GM21528 (cell line): ENCODE results near the gene ADPGK.
"Not testable (repeated sequence)": the region's sequence is repeated elsewhere in the genome, so short reads cannot be mapped to it uniquely, and the experiment has no call there.

Experiments
- ATAC-seq: cut with Tn5 transposase; IDR thresholded peaks from one replicate; pipeline ENCODE4 v1.9.1; 2021; ENCODE audit warnings: mild to moderate bottlenecking, moderate library complexity; ENCODE audit not compliant: unreplicated experiment, low FRiP score

The ADPGK gene

DNA sequence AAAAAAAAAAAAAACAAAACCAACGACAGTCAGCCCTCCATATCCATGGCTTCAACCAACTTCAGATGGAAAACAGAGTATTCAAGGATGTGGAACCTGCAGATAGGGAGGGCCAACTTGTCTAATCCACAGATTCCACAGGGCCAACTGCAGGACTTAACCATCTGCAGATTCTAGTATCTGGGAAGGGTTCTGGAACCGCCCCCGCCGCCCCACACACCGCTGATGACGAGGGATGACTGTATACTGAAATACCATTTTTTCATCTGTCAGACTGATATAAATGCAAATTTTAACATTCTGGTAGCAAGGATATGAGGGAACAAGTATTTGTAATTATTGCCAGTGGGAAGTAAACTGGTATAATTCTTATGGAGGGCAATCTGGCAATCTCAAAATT, 29.5 kb downstream of the ADPGK start:
- ATAC-seq = no peak

DNA sequence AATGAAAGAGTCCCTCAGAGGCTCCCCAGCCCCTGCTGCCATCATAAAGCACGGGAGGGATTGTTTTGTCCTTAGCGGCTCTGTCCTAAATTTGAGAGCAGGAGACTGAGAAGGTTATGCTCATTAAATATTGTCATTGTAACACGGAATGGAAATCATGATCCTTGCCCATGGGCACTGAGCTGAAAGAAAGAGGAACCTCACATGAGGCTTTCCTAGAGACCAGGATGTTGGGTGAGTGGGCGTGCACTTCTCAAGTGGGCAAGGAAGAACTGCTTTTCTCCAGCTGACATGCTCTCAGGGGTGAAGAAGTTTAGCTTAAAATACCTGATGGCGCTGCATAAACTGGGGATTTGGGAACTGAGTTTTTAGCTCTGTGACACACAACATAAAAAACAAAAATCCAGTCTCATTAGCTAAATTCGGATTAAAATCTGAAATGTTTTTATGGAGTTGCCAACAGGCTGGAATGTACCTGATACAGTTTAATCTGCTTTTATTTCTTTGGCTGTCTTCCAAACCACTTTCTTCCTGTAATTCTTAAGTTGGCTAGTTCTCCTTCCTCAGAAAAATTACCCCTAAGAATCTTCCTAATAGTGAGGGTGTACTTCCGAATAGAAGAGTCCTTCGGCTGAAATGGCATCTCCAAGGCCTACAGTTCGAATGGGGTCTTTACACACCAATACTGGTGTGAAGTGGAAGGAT, 31.7 kb downstream of the ADPGK start:
- ATAC-seq = no peak

GRCh38 chr15:72749700-72750099, 33.9 kb downstream of the ADPGK start:
- no peak for ATAC-seq

DNA sequence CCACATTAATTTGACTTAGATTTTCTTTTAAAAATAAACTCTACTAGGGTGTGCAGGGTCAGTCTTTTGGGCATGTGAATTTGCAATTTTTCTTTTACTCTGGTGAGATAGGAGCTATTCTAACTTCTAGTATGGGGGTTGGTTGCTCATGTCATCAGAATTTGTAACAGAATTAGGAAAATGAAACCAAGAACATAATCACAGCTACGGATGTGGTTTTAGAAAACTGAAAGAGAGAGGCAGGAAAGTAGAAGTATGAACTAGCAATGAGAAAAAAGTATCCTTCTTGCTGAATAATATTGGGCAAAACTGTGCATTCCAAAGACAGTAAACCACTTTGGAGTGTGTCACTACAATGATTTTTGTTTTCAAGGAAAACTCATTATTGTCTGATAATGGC, 43.3 kb downstream of the ADPGK start:
- ATAC-seq = peak; percentile 85

DNA sequence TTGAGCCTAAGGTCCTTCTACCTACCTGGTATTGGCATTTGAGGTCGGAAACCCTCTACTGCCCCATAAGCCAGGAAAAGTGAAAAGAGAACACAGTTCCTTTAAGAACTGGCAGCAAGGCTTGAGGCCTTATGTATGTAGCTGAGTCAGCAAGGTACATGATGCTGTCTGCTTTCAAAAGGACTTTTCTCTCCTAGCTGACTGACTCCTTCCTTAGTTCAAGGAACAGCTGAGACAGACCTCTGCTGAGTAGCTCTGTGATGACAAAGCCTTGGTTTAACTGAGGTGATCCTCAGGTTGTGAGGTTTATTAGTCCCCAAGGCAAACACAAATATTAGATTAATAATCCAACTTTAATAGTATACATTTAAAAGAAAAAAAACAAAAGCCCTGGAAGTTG, 45.8 kb downstream of the ADPGK start:
- ATAC-seq = no peak

- no peak for ATAC-seq
Observed at GRCh38 chr15:72737061-72737460, 46.5 kb downstream of the ADPGK start.

GRCh38 chr15:72735111-72735510, 48.4 kb downstream of the ADPGK start:
- ATAC-seq = no peak

- ATAC-seq = no peak
Observed at GRCh38 chr15:72733941-72734738, 49.4 kb downstream of the ADPGK start.

GRCh38 chr15:72732516-72732915, 51.0 kb downstream of the ADPGK start:
- ATAC-seq = no peak

GRCh38 chr15:72732086-72732485, 51.5 kb downstream of the ADPGK start:
- ATAC-seq = no peak

GRCh38 chr15:72728821-72729220, 54.7 kb downstream of the ADPGK start:
- ATAC-seq = no peak

DNA sequence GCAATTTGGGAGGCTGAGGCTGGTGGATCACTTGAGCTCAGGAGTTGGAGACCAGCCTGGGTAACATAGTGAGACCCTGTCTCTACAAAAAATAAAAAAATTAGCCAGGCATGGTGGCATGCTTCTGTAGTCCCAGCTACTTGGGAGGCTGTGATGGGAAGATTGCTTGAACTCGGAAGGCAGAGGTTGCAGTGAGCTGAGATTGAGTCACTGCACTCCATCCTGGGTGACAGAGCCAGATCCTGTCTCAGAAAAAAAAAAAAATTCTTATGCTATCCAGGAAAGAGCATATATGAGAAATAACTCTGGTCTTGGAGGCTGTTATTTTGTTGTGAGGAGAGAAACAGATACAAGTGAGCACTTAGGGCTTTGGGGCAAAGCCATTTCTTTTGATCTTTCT, 55.3 kb downstream of the ADPGK start:
- ATAC-seq = not testable (repeated sequence)

DNA sequence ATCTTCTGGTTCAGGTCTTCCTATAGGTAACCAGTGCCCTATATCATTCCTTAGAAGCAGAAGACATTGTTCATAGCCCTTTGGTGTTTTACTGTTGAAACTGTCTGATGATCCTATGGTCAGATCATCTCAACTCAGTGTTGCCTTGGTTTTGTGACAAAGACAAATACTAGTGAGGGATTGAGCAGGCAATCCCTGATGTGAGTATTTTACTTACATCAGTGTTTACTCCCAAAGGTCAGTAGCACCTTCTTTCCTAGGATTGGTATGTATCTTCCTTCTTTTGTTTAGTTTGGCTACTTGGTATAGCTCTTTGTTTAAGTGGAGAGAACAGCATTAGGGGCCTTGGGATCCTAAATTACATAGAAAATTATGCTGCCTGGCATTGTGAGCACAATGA, 56.4 kb downstream of the ADPGK start:
- ATAC-seq = no peak

DNA sequence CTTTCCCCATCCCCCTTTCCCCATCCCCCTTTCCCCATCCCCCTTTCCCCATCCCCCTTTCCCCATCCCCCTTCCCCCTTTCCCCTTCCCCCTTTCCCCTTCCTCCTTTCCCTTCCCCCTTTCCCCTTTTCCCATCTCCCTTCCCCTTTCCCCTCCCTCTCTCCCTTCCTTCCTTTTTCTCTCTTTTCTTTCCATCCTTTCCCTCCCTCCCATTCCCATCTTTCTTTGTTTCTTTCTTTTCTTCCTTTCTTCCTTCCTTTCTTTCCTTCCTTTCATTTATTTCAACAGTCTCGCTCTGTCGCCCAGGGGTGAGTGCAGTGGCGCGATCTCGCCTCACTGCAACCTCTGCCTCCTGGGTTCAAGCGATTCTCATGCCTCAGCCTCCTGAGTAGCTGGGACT, 57.7 kb downstream of the ADPGK start:
- not testable (repeated sequence) for ATAC-seq

GRCh38 chr15:72725446-72725845, 58.1 kb downstream of the ADPGK start:
- ATAC-seq = no peak

- ATAC-seq = no peak
Observed at GRCh38 chr15:72724028-72724427, 59.5 kb downstream of the ADPGK start.

DNA sequence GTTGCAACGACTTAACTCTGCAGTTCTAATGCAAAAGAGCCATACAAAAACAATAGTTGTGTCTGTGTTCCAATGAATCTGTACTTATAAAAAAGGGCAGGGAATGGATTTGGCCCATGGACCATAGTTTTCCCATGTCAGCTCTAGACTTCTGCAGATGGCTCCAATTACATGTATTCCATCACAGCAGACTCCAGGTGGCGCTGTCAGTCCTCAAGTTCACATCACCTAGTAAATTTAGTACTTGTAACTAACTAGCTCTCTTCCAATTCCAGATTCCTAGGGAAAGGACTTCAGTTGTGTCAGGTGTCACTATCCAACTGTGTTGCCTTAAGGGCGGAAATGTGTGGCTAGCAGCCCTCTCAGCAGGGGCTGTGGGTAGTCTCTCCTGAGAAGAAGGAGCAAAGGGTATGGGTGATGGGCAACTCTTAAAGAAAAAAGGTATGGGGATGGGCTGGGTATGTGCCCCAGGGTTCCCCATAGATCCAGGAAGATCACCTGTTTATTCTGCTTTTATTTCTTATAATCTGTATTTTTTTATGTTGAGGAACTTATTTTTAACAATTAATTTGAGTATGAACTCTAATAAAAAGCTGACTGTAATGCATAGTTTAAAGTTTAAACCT, 61.4 kb downstream of the ADPGK start:
- ATAC-seq = no peak

DNA sequence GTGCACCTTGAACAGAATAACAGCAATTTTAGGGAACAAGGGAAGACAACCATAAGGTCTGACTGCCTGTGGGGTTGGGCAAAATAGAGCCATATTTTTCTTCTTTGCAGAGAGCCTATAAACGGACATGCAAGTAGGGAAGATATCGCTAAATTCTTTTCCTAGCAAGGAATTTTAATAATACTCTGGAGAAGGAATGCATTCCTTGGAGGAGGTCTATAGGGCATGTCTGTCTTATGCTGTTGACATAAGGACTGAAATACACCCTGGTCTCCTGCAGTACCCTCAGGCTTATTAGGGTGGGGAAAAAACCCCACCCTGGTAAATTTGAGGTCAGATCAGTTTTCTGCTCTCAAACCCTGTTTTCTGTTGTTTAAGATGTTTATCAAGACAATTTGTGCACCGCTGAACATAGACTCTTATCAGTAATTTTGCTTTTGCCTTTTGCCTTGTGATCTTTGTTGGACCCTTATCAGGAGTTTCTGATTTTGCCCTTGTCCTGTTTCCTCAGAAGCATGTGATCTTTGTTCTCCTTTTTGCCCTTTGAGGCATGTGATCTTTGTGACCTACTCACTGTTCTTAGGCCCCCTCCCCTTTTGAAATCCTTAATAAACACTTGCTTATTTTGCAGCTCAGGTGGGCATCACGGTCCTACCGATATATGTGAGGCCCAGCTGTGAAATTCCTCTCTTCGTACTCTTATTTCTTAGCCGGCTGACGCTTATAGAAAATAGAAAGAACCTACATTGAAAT, 74.8 kb downstream of the ADPGK start:
- ATAC-seq = not testable (repeated sequence)

GRCh38 chr15:72706266-72706665, 77.3 kb downstream of the ADPGK start:
- no peak for ATAC-seq
